Heart left ventricle (tissue), 13 donors: ENCODE measurements around the gene POTEH.
"Not testable (repeated sequence)": the region's sequence is repeated elsewhere in the genome, so short reads cannot be mapped to it uniquely, and the experiment has no call there.

Experiments
- POLR2A ChIP-seq, 2 donors: fragments of 450-650 bp; IDR thresholded peaks; one replicate each; pipeline ENCODE4 v1.6.1; 2017; ENCODE audit warnings: antibody characterized with exemption in 2 of 2, mild to moderate bottlenecking in 2 of 2, moderate library complexity in 2 of 2
- TF ChIP-seq, protein P1 (sequence below), 12 donors: fragments of 200-600 bp; sonication (generic) in 4 of 12; IDR thresholded peaks; one replicate each; pipeline versions ENCODE4 v1.5.0 to v1.8.0; 2018 to 2022; ENCODE audit warnings: antibody characterized with exemption in 12 of 12, mild to moderate bottlenecking in 5 of 12
- donor health status: ischemic (EF 13 %, LVEDD 7.1; RV severe dilation, severe dysfunction).
- donor health status: DM: no; HTN: yes; CAD: no.
- donor health status: DM: no; HTN: no; CAD: no.
- donor health status: ischemic (EF 25% LVEDD 6.9; RV normal size, moderate dysfunction).
- donor health status: ischemic (EF 25% LVEDD 5.7; RV mildly dilated, moderate dysfunction).
- donor health status: ischemic (EF 35%, LVEDD 5.7; RV mildly dilated, moderate dysfunction).
- donor health status: nonischemic (EF 11% LVEDD 7.7; RV severe dilation, severe dysfunction).
- donor health status: DM: yes; HTN: yes; CAD: no.
- donor health status: PGD.
- donor health status: ischemic (EF 29% LVEDD 5.4; RV normal size, mild dysfunction).
- donor health status: nonischemic (EF 23%, LVEDD 6.1; RV moderate dilation, normal function).

GRCh38 chr22:15713600-15713999 lies 23.8 kb downstream of the POTEH start:
- TF ChIP-seq, protein P1, sequence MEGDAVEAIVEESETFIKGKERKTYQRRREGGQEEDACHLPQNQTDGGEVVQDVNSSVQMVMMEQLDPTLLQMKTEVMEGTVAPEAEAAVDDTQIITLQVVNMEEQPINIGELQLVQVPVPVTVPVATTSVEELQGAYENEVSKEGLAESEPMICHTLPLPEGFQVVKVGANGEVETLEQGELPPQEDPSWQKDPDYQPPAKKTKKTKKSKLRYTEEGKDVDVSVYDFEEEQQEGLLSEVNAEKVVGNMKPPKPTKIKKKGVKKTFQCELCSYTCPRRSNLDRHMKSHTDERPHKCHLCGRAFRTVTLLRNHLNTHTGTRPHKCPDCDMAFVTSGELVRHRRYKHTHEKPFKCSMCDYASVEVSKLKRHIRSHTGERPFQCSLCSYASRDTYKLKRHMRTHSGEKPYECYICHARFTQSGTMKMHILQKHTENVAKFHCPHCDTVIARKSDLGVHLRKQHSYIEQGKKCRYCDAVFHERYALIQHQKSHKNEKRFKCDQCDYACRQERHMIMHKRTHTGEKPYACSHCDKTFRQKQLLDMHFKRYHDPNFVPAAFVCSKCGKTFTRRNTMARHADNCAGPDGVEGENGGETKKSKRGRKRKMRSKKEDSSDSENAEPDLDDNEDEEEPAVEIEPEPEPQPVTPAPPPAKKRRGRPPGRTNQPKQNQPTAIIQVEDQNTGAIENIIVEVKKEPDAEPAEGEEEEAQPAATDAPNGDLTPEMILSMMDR (IDR thresholded peaks at IDR 0.05): not testable (repeated sequence)
- not testable (repeated sequence) for TF ChIP-seq POLR2A (IDR thresholded peaks at IDR 0.05)
